GM18951 (cell line): Measurements from ENCODE around the gene TAS2R31.
"Not testable (repeated sequence)": the region's sequence is repeated elsewhere in the genome, so short reads cannot be mapped to it uniquely, and the experiment has no call there.

ENCODE experiments used
- POLR2A ChIP-seq: IDR thresholded peaks from 4 replicates; pipeline ENCODE4 v1.6.1; 2011; ENCODE audit warnings: mild to moderate bottlenecking; ENCODE audit not compliant: insufficient read length, insufficient read depth; ENCODE audit errors: extremely low read depth
- in situ Hi-C: fragments of 300-500 bp; cut with MboI; formaldehyde crosslinking; loops from one replicate; pipeline ENCODE4 v1.12.0; 2022; ENCODE audit warnings: low sequenced_read_pairs, mixed read lengths, inconsistent platforms; ENCODE audit not compliant: unreplicated experiment

Gene TAS2R31, protein sequence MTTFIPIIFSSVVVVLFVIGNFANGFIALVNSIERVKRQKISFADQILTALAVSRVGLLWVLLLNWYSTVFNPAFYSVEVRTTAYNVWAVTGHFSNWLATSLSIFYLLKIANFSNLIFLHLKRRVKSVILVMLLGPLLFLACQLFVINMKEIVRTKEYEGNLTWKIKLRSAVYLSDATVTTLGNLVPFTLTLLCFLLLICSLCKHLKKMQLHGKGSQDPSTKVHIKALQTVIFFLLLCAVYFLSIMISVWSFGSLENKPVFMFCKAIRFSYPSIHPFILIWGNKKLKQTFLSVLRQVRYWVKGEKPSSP

GRCh38 chr12:11031307-11031706 lies at the start of gene TAS2R31:
Gene TAS2R31 (minus strand): TSS chr12:11031407. CDS start chr12:11031335, 72 bp downstream.
- TF ChIP-seq POLR2A, result no peak
- in situ Hi-C loops, result no loop called here

DNA sequence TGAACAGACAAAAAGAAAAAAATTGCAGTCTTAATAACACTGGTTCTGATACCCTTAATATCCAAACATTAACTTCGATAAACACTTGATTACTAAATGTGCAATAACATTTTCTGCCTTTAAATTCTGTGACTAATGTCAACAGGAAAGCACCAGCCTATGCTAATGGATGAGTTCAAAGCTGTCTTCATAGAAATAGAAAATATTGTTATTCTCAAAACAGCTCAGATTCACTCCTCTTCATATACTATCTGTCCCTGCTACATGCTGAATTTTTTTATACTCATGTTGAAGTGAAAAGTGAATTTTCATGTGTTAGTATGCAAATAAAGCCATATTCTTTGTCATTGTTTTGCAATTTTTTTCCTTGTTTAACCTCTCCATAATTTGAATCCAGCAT lies 47.0 kb upstream of the TAS2R31 start:
- no peak for TF ChIP-seq POLR2A
- in situ Hi-C loops, result no loop called here

DNA sequence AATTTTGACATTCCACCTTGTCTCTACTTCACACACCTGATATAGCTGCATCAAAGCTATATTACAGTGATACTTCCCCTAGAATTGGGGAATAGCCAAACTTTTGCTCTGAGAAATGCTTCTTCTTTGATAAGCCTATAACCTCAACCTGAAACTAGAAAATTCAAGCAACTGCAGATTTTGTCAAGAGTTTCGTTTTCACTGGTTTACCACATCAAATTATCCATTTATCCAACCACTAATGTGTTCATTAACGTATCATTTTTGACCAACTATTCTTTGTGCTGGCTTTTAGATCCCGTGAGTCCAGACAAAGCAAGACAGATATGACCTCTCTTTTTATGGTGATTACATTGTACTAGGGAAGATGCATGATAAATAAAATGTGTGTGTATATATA lies 44.4 kb upstream of the TAS2R31 start:
- TF ChIP-seq POLR2A, result no peak
- in situ Hi-C loops, result no loop called here

GRCh38 chr12:11071414-11071813 lies 40.2 kb upstream of the TAS2R31 start:
- no peak for TF ChIP-seq POLR2A
- in situ Hi-C loops, result loop anchor here (5.0 kb wide), 1 partner anchor 54 kb away; no protein-coding TSS in a partner anchor

DNA sequence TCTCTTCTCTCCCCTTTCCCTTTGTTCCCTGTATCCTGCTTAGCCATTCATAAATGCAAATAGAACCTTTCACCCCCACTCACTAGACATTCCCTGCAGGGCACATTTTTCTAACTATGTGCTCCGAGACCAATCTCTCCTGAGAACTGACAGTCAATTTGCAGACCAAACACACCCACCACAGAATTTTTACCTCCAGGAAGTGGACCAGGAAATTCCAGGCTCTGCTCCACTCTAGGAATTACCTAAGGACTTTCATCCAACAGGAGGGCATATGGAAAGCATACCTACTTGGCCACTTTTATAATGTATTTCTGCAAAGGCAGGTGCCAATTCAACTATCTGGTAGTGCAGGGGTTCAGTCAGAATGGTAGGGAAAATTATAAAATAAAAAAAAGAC lies 39.8 kb upstream of the TAS2R31 start:
- in situ Hi-C loops, result loop anchor here (5.0 kb wide), 1 partner anchor 54 kb away; no protein-coding TSS in a partner anchor

DNA sequence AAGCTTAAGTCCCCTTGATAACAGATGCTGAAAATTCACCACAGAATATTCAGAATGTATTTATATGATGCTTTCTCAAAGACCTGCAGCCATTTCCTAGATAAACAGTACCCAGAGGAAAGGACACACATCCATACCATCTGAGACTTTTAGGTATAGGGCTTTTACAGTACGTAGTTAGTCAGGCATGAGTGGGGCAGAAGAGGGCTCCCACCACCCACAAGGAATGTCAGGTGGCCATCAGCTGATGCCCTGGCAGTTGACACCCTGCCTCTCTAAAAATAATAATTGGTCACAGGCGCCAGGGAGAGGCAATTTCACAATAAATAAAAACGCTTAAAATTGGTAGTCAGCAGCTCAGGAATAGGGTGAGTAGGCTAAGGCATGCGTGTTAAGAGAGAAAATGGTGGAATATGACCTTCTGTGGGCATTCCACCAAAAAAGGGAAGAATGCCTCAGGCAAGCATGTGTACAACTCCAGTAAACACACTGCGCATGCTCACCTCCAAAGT lies 38.7 kb upstream of the TAS2R31 start:
- in situ Hi-C loops, result loop anchor here (5.0 kb wide), 1 partner anchor 53 kb away; no protein-coding TSS in a partner anchor
- TF ChIP-seq POLR2A, result no peak

More for the DNA sequence above, 39.8 kb upstream of the TAS2R31 start:
- no peak for TF ChIP-seq POLR2A

DNA sequence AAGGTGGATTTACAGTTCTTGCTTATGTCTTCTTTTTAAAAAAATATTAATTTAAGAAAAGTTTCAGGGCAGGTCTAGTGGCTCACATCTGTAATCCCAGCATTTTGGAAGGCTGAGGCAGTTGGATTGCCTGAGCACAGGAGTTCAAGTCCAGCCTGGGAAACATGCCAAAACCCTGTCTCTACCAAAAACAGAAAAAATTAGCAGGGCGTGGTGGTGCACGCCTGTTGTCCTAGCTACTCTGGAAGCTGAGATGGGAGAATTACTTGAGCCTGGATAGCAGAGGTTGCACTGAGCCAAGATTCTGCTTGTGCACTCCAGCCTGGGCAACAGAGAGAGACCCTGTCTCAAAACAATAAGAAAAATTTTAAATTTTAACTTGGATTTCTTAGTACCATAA lies 36.3 kb upstream of the TAS2R31 start:
- in situ Hi-C loops, result no loop called here
- TF ChIP-seq POLR2A, result no peak

GRCh38 chr12:11062194-11062593 lies 31.0 kb upstream of the TAS2R31 start, which contains the start of gene TAS2R46:
Gene TAS2R46 (minus strand): TSS chr12:11062294. CDS start chr12:11062294, 0 bp downstream.
- in situ Hi-C loops, result not testable (repeated sequence)

DNA sequence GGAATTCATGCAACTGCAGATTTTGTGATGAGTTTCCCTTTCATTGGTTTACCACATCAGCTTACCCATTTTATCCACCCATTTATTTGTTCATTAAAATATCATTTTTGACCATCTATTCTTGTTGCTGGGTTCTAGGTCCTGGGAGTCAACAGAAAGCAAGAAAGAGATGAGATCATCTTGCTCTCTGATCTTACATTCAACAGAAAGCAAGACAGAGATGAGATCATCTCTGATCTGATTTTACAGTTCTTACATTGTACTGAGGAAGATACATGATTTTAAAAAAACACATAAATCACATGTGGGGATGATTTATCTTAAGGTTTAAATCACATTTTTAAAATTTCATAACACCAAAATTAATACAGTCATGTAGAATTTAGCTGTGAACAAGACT lies 28.6 kb upstream of the TAS2R31 start:
- in situ Hi-C loops, result no loop called here
- TF ChIP-seq POLR2A, result no peak

GRCh38 chr12:11059041-11059440 lies 27.8 kb upstream of the TAS2R31 start:
- in situ Hi-C loops, result no loop called here
- no peak for TF ChIP-seq POLR2A

- no peak for TF ChIP-seq POLR2A
- in situ Hi-C loops, result no loop called here
These were observed 24.1 kb upstream of the TAS2R31 start for GRCh38 chr12:11055306-11055705.

GRCh38 chr12:11049806-11050531 lies 18.8 kb upstream of the TAS2R31 start:
- in situ Hi-C loops, result not testable (repeated sequence)

- in situ Hi-C loops, result not testable (repeated sequence)
These were observed 10.2 kb upstream of the TAS2R31 start for GRCh38 chr12:11041366-11041765.

- in situ Hi-C loops, result no loop called here
- no peak for TF ChIP-seq POLR2A
These were observed 9.0 kb upstream of the TAS2R31 start for GRCh38 chr12:11040162-11040561.
